ENCODE measurements around the gene FANCL.
"Not testable (repeated sequence)": the region's sequence is repeated elsewhere in the genome, so short reads cannot be mapped to it uniquely, and the experiment has no call there.

Gene FANCL

DNA sequence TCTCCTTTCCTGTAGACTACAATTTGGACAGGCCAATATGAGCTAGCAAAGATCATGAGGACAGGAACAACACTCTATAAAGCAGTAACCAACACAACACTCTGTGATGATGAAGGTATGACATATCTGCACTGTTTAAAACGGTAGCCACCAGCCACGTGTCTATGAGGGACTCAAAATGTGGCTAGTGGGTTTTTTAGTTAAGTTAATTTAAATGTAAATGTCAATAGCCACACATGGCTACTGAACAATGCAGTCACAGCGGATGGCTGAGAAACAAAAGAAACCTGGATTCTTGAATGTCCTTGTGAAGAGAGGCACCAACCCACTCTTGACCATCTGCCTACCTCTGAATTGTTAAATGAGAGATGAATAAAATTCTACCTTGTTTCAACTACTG, 33.9 kb downstream of the FANCL start:
- Histone ChIP-seq H3K36me3 (ENCODE audit: control insufficient read depth in 5 of 5, insufficient read depth in 5 of 5, low read length in 5 of 5) (peaks cover 0 to 8% (median 4%) of the 10 kb centered on the region in 5 donors), H3K9me3 (ENCODE audit: control insufficient read depth in 5 of 5, low read length in 5 of 5) (no peaks in the 10 kb centered on the region), H3K27ac (ENCODE audit: low read depth, low read length) (no peak overlapping the region), H3K27me3 (ENCODE audit: control insufficient read depth in 5 of 5, insufficient read depth in 4 of 5, low read length in 5 of 5) (no peaks in the 10 kb centered on the region), H3K4me1 (ENCODE audit: control insufficient read depth in 5 of 5, insufficient read depth in 5 of 5, low read length in 5 of 5) (no peaks in the 10 kb centered on the region), H3K9ac (ENCODE audit: low read length in 5 of 5) (no peak overlapping the region), H3K4me3 (ENCODE audit: low read depth in 1 of 5, low read length in 5 of 5) (no peak overlapping the region)

DNA sequence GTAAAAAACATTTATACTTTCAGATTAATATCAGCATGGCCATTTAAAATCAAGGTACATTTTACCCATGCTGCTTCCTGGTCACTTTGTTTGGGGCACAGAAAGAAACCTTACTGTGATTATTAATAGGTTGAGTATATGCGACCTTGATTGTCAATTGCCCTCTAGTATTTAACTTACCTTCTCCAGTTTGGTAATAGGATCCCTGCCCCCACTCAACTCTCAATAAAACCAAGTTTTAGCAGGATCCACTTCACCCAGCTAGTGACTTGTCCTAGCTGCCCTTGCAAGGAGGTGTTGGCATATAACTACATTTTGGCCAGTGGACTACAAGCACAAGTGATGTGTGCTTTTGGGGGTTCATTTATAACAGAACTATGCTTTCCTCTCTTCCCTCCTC, 34.3 kb downstream of the FANCL start:
- Histone ChIP-seq H3K27me3 (ENCODE audit: control insufficient read depth in 5 of 5, insufficient read depth in 4 of 5, low read length in 5 of 5) (no peaks in the 10 kb centered on the region), H3K4me1 (ENCODE audit: control insufficient read depth in 5 of 5, insufficient read depth in 5 of 5, low read length in 5 of 5) (no peaks in the 10 kb centered on the region), H3K27ac (ENCODE audit: low read depth, low read length) (no peak overlapping the region), H3K9me3 (ENCODE audit: control insufficient read depth in 5 of 5, low read length in 5 of 5) (no peaks in the 10 kb centered on the region), H3K4me3 (ENCODE audit: low read depth in 1 of 5, low read length in 5 of 5) (no peak overlapping the region), H3K36me3 (ENCODE audit: control insufficient read depth in 5 of 5, insufficient read depth in 5 of 5, low read length in 5 of 5) (peaks cover 0 to 8% (median 4%) of the 10 kb centered on the region in 5 donors), H3K9ac (ENCODE audit: low read length in 5 of 5) (no peak overlapping the region)

DNA sequence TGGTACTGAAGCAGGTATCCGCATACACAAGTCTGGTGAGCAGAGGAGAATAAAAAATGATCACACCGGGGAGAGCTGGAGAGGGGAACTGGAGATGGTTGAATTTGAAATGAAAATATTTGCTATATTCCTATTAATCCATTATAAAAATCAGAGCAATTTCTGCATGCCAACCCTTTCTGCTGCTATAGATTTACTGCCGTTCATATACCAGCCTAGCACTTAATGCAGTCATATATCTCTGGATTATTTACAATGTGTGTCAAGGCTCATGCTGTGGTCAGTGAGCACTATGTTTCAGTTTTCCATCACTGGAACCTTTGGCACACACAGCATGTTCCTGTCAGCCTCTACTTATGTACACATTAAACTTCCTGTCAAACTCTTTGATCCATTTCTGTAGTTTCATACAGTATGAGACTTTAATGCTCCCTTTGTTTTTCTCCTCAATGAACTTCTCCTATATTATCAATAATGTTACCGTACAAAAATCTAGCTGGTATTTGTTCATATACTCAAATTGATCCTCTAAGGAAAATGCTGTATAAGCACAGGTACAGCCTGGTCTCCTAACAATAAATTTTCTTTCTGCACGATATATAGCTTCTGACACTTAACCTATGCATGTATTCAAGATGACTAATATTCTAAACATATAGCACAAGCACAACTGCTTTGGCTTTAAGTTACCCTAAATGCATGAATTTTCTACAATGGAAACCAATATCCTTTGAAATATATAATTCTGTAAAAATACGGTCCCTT, 36.7 kb downstream of the FANCL start:
- H3K4me1 ChIP-seq (ENCODE audit: control insufficient read depth in 5 of 5, insufficient read depth in 5 of 5, low read length in 5 of 5), result no peaks in the 10 kb centered on the region
- no peaks in the 10 kb centered on the region for H3K9me3 ChIP-seq (ENCODE audit: control insufficient read depth in 5 of 5, low read length in 5 of 5)

DNA sequence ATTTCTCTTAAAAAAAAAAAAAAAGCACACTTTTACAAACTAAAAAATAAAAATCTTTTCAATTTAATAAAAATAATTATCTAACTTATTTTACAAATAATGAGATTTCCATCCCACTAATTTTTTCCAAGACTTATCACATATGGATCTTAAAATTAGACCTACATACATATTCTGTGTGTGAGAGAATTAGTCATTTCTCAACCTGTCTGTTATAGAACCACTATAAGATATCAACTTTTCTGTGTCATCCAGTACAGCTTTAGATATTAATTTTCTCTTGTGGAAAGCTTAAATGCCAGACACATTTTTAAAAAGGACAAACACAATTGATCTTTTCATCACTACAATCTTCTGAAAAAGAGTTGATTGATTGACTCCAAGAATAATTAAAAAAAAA, 38.1 kb downstream of the FANCL start:
- Histone ChIP-seq H3K4me3 (ENCODE audit: low read depth in 1 of 5, low read length in 5 of 5) (no peak overlapping the region), H3K9me3 (ENCODE audit: control insufficient read depth in 5 of 5, low read length in 5 of 5) (no peaks in the 10 kb centered on the region), H3K27me3 (ENCODE audit: control insufficient read depth in 5 of 5, insufficient read depth in 4 of 5, low read length in 5 of 5) (no peaks in the 10 kb centered on the region), H3K9ac (ENCODE audit: low read length in 5 of 5) (no peak overlapping the region), H3K27ac (ENCODE audit: low read depth, low read length) (no peak overlapping the region), H3K4me1 (ENCODE audit: control insufficient read depth in 5 of 5, insufficient read depth in 5 of 5, low read length in 5 of 5) (no peaks in the 10 kb centered on the region), H3K36me3 (ENCODE audit: control insufficient read depth in 5 of 5, insufficient read depth in 5 of 5, low read length in 5 of 5) (peaks cover 0 to 15% (median 3%) of the 10 kb centered on the region in 5 donors)

More for the DNA sequence above, 36.7 kb downstream of the FANCL start:
- Histone ChIP-seq H3K9ac (ENCODE audit: low read length in 5 of 5) (no peak overlapping the region), H3K36me3 (ENCODE audit: control insufficient read depth in 5 of 5, insufficient read depth in 5 of 5, low read length in 5 of 5) (peaks cover 0 to 10% (median 3%) of the 10 kb centered on the region in 5 donors), H3K27me3 (ENCODE audit: control insufficient read depth in 5 of 5, insufficient read depth in 4 of 5, low read length in 5 of 5) (no peaks in the 10 kb centered on the region), H3K27ac (ENCODE audit: low read depth, low read length) (no peak overlapping the region), H3K4me3 (ENCODE audit: low read depth in 1 of 5, low read length in 5 of 5) (no peak overlapping the region)

DNA sequence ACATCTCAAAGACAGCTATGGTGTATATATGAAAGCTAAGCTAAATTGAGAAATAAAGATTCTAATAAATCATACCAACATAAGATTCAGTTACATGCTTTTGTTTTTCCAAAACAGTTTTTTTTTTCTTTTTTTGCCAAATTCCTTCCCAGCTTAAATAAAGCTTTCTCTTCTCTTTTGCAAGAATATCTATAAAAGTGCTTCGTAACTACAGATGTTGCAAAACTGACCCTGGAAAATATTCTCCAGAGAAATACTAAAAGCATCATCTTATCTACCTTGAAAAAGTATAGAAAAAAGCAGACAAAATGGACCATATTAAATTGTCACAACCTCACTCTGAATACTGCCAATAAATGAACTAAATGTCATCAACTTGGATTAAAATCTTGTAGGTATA, 38.7 kb downstream of the FANCL start:
- peaks cover 0 to 15% (median 3%) of the 10 kb centered on the region in 5 donors for H3K36me3 ChIP-seq (ENCODE audit: control insufficient read depth in 5 of 5, insufficient read depth in 5 of 5, low read length in 5 of 5)
- H3K27ac ChIP-seq (ENCODE audit: low read depth, low read length), result no peak overlapping the region
- no peak overlapping the region for H3K9ac ChIP-seq (ENCODE audit: low read length in 5 of 5)

DNA sequence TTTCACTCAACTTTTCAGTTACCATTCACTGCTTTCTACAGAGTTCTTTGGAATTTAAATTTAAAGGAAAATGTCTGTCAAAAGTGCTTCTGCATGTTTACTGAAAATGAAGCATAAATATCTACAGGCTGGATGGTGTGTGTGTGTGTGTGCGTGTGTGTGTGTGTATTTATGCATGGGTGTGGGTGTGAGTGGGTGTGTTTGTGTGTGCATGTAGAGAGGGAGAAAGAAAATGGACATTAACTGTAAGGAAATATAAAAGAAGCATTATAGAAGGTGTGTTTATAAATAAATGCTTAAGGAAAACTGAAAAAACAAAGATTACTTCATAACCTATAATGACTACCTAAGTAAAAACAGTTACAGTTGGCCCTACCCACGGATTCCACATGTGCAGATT, 43.2 kb downstream of the FANCL start:
- Histone ChIP-seq H3K9me3 (ENCODE audit: control insufficient read depth in 5 of 5, low read length in 5 of 5) (no peaks in the 10 kb centered on the region), H3K27me3 (ENCODE audit: control insufficient read depth in 5 of 5, insufficient read depth in 4 of 5, low read length in 5 of 5) (no peaks in the 10 kb centered on the region), H3K4me3 (ENCODE audit: low read depth in 1 of 5, low read length in 5 of 5) (no peak overlapping the region), H3K4me1 (ENCODE audit: control insufficient read depth in 5 of 5, insufficient read depth in 5 of 5, low read length in 5 of 5) (no peaks in the 10 kb centered on the region), H3K36me3 (ENCODE audit: control insufficient read depth in 5 of 5, insufficient read depth in 5 of 5, low read length in 5 of 5) (peaks cover 0 to 14% (median 0%) of the 10 kb centered on the region in 5 donors), H3K9ac (ENCODE audit: low read length in 5 of 5) (no peak overlapping the region), H3K27ac (ENCODE audit: low read depth, low read length) (no peak overlapping the region)

More for the DNA sequence above, 38.7 kb downstream of the FANCL start:
- no peaks in the 10 kb centered on the region for H3K27me3 ChIP-seq (ENCODE audit: control insufficient read depth in 5 of 5, insufficient read depth in 4 of 5, low read length in 5 of 5)
- no peaks in the 10 kb centered on the region for H3K4me1 ChIP-seq (ENCODE audit: control insufficient read depth in 5 of 5, insufficient read depth in 5 of 5, low read length in 5 of 5)
- H3K9me3 ChIP-seq (ENCODE audit: control insufficient read depth in 5 of 5, low read length in 5 of 5), result no peaks in the 10 kb centered on the region
- H3K4me3 ChIP-seq (ENCODE audit: low read depth in 1 of 5, low read length in 5 of 5), result no peak overlapping the region

DNA sequence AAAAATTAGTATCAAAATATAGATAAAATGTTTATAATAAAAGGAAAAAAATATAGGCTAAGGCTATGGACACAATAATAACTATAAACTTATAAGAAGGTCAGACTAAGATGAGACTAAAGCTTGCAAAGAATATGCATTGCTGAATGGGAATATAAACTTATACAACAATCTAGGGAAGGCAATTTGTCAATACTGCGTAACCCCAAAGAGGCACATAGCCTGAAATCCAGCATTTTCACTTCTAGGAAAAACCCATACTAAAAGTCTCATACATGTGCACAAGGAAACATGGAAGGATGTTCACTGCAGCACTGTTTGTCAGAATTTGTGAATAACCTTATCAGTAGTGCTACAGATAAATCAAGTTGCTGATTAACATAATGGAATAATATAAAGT, 45.5 kb downstream of the FANCL start:
- Histone ChIP-seq H3K36me3 (ENCODE audit: control insufficient read depth in 5 of 5, insufficient read depth in 5 of 5, low read length in 5 of 5) (peaks cover 0 to 18% (median 0%) of the 10 kb centered on the region in 5 donors), H3K4me1 (ENCODE audit: control insufficient read depth in 5 of 5, insufficient read depth in 5 of 5, low read length in 5 of 5) (no peaks in the 10 kb centered on the region), H3K4me3 (ENCODE audit: low read depth in 1 of 5, low read length in 5 of 5) (no peak overlapping the region), H3K27me3 (ENCODE audit: control insufficient read depth in 5 of 5, insufficient read depth in 4 of 5, low read length in 5 of 5) (no peaks in the 10 kb centered on the region), H3K9me3 (ENCODE audit: control insufficient read depth in 5 of 5, low read length in 5 of 5) (no peaks in the 10 kb centered on the region), H3K9ac (ENCODE audit: low read length in 5 of 5) (no peak overlapping the region), H3K27ac (ENCODE audit: low read depth, low read length) (no peak overlapping the region)

DNA sequence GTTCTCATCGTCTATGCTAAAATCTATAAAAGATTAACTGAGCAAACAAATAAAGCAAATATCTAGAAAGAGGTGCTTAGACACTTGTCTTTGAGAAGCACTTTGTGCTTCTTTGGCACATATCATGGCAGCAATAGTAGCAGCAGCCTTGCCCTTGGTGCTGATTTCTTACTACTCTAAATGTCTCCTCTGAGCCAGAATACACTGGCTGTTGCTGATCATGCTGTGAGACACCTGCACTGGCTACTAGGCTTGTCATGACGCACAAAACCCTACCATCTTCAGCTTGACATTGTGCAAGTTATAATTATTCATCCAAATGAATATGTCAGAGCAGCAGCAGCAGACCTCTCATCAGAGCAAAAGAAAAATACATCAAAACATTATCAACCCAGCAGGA, 46.7 kb downstream of the FANCL start:
- H3K9me3 ChIP-seq (ENCODE audit: control insufficient read depth in 5 of 5, low read length in 5 of 5), result no peaks in the 10 kb centered on the region
- no peak overlapping the region for H3K9ac ChIP-seq (ENCODE audit: low read length in 5 of 5)
- H3K27me3 ChIP-seq (ENCODE audit: control insufficient read depth in 5 of 5, insufficient read depth in 4 of 5, low read length in 5 of 5), result no peaks in the 10 kb centered on the region
- H3K36me3 ChIP-seq (ENCODE audit: control insufficient read depth in 5 of 5, insufficient read depth in 5 of 5, low read length in 5 of 5), result peaks cover 0 to 16% (median 0%) of the 10 kb centered on the region in 5 donors
- H3K27ac ChIP-seq (ENCODE audit: low read depth, low read length), result no peak overlapping the region
- H3K4me3 ChIP-seq (ENCODE audit: low read depth in 1 of 5, low read length in 5 of 5), result no peak overlapping the region
- H3K4me1 ChIP-seq (ENCODE audit: control insufficient read depth in 5 of 5, insufficient read depth in 5 of 5, low read length in 5 of 5), result no peaks in the 10 kb centered on the region

DNA sequence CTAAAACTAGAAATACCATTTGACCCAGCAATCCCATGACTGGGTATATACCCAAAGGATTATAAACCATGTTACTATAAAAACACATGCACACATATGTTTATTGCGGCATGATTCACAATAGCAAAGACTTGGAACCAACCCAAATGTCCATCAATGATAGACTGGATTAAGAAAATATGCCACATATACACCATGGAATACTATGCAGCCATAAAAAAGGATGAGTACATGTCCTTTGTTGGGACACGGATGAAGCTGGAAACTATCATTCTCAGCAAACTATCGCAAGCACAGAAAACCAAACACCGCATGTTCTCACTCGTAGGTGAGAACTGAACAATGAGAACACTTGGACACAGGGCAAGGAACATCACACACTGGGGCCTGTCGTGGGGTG, 54.1 kb downstream of the FANCL start:
- H3K9ac ChIP-seq (ENCODE audit: low read length in 5 of 5); H3K9me3 ChIP-seq (ENCODE audit: control insufficient read depth in 5 of 5, low read length in 5 of 5); H3K4me1 ChIP-seq (ENCODE audit: control insufficient read depth in 5 of 5, insufficient read depth in 5 of 5, low read length in 5 of 5); H3K4me3 ChIP-seq (ENCODE audit: low read depth in 1 of 5, low read length in 5 of 5); H3K27ac ChIP-seq (ENCODE audit: low read depth, low read length); H3K27me3 ChIP-seq (ENCODE audit: control insufficient read depth in 5 of 5, insufficient read depth in 4 of 5, low read length in 5 of 5): not testable (repeated sequence)
- peaks cover 0 to 12% (median 3%) of the 10 kb centered on the region in 5 donors for H3K36me3 ChIP-seq (ENCODE audit: control insufficient read depth in 5 of 5, insufficient read depth in 5 of 5, low read length in 5 of 5)

DNA sequence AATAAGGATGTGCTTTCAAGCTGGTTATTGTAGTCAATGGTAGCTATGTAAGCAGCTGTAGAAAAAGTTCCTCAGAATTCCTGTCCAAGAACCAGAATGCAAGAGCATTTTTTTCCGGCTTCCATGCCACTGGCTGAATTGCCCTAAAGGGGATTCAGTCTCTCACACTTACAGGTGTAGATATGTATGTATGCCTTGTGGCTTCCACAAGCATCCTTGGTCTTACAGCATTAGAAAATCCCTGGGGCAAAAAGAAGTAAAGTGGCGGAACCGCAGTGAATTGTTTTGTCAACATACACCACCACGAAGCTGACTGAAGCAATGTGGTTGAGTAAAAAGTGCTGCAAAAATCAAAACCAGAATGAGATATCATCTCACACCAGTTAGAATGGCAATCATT, 54.6 kb downstream of the FANCL start:
- H3K4me1 ChIP-seq (ENCODE audit: control insufficient read depth in 5 of 5, insufficient read depth in 5 of 5, low read length in 5 of 5), result no peaks in the 10 kb centered on the region
- no peak overlapping the region for H3K9ac ChIP-seq (ENCODE audit: low read length in 5 of 5)
- H3K27me3 ChIP-seq (ENCODE audit: control insufficient read depth in 5 of 5, insufficient read depth in 4 of 5, low read length in 5 of 5), result no peaks in the 10 kb centered on the region
- no peaks in the 10 kb centered on the region for H3K9me3 ChIP-seq (ENCODE audit: control insufficient read depth in 5 of 5, low read length in 5 of 5)
- H3K27ac ChIP-seq (ENCODE audit: low read depth, low read length), result no peak overlapping the region
- H3K4me3 ChIP-seq (ENCODE audit: low read depth in 1 of 5, low read length in 5 of 5), result no peak overlapping the region
- H3K36me3 ChIP-seq (ENCODE audit: control insufficient read depth in 5 of 5, insufficient read depth in 5 of 5, low read length in 5 of 5), result peaks cover 0 to 12% (median 3%) of the 10 kb centered on the region in 5 donors
